ENCODE data around the gene GAL3ST2. TPM values are rescaled to one million over a fixed set of nuclear protein-coding genes. Genes with fewer than 3 reads are reported as not detected.

Gene GAL3ST2
- polyA plus RNA-seq, 1 donor from 2014 or later: not detected

- TF ChIP-seq, protein P1, sequence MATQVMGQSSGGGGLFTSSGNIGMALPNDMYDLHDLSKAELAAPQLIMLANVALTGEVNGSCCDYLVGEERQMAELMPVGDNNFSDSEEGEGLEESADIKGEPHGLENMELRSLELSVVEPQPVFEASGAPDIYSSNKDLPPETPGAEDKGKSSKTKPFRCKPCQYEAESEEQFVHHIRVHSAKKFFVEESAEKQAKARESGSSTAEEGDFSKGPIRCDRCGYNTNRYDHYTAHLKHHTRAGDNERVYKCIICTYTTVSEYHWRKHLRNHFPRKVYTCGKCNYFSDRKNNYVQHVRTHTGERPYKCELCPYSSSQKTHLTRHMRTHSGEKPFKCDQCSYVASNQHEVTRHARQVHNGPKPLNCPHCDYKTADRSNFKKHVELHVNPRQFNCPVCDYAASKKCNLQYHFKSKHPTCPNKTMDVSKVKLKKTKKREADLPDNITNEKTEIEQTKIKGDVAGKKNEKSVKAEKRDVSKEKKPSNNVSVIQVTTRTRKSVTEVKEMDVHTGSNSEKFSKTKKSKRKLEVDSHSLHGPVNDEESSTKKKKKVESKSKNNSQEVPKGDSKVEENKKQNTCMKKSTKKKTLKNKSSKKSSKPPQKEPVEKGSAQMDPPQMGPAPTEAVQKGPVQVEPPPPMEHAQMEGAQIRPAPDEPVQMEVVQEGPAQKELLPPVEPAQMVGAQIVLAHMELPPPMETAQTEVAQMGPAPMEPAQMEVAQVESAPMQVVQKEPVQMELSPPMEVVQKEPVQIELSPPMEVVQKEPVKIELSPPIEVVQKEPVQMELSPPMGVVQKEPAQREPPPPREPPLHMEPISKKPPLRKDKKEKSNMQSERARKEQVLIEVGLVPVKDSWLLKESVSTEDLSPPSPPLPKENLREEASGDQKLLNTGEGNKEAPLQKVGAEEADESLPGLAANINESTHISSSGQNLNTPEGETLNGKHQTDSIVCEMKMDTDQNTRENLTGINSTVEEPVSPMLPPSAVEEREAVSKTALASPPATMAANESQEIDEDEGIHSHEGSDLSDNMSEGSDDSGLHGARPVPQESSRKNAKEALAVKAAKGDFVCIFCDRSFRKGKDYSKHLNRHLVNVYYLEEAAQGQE (IDR thresholded peaks at IDR 0.05; ENCODE audit: borderline replicate concordance): no peak
- TF ChIP-seq POLR2AphosphoS5 (IDR thresholded peaks at IDR 0.05) (no peak), CTCF (IDR thresholded peaks at IDR 0.05; ENCODE audit: poor library complexity, severe bottlenecking) (no peak), EP300 (conservative IDR thresholded peaks at IDR 0.05; ENCODE audit: poor library complexity, severe bottlenecking) (no peak), TAF1 (IDR thresholded peaks at IDR 0.05; ENCODE audit: low read depth) (no peak), RAD21 (conservative IDR thresholded peaks at IDR 0.05) (no peak), EZH2 (IDR thresholded peaks at IDR 0.05; ENCODE audit: borderline replicate concordance, insufficient read depth, low read length, poor library complexity, severe bottlenecking) (no peak), SMC3 (conservative IDR thresholded peaks at IDR 0.05; ENCODE audit: poor library complexity) (no peak), MXI1 (conservative IDR thresholded peaks at IDR 0.05; ENCODE audit: poor library complexity, severe bottlenecking) (no peak)
- H3F3A ChIP-seq (ENCODE audit: insufficient read depth, low read length, poor library complexity, severe bottlenecking): no peaks in the 10 kb centered on the region
- H3K9ac ChIP-seq (ENCODE audit: low read length): no peak overlapping the region
- no peak overlapping the region for H3K27ac ChIP-seq (ENCODE audit: low read length)
- no peaks in the 10 kb centered on the region for H3K79me2 ChIP-seq (replicated peaks; ENCODE audit: insufficient read depth, low read length)
- no peaks in the 10 kb centered on the region for H3K9me3 ChIP-seq (ENCODE audit: low read length)
- no peaks in the 10 kb centered on the region for H3K36me3 ChIP-seq (ENCODE audit: insufficient read depth, low read length)
- H4K20me1 ChIP-seq (ENCODE audit: insufficient read depth): no peaks in the 10 kb centered on the region
- no peaks in the 10 kb centered on the region for H3K27me3 ChIP-seq (ENCODE audit: insufficient read depth, low read depth, low read length)
- no peak overlapping the region for H3K4me3 ChIP-seq (ENCODE audit: low read length)
- no peaks in the 10 kb centered on the region for H3K9me2 ChIP-seq (ENCODE audit: insufficient read depth, low read length)
- H2AFZ ChIP-seq (ENCODE audit: low read depth, low read length): no peak overlapping the region
- no peak overlapping the region for H3K4me2 ChIP-seq (ENCODE audit: low read length)
These were observed 25.5 kb upstream of the GAL3ST2 start for GRCh38 chr2:241751152-241751551.

GRCh38 chr2:241751776-241752175, 24.8 kb upstream of the GAL3ST2 start:
- Histone ChIP-seq H3K4me2 (ENCODE audit: low read length) (no peak overlapping the region), H3F3A (ENCODE audit: insufficient read depth, low read length, poor library complexity, severe bottlenecking) (no peaks in the 10 kb centered on the region), H4K20me1 (ENCODE audit: insufficient read depth) (no peaks in the 10 kb centered on the region), H2AFZ (ENCODE audit: low read depth, low read length) (no peak overlapping the region), H3K36me3 (ENCODE audit: insufficient read depth, low read length) (no peaks in the 10 kb centered on the region), H3K27me3 (ENCODE audit: insufficient read depth, low read depth, low read length) (no peaks in the 10 kb centered on the region), H3K9me2 (ENCODE audit: insufficient read depth, low read length) (no peaks in the 10 kb centered on the region), H3K27ac (ENCODE audit: low read length) (no peak overlapping the region), H3K4me3 (ENCODE audit: low read length) (no peak overlapping the region), H3K9ac (ENCODE audit: low read length) (no peak overlapping the region), H3K79me2 (replicated peaks; ENCODE audit: insufficient read depth, low read length) (no peaks in the 10 kb centered on the region), H3K9me3 (ENCODE audit: low read length) (no peaks in the 10 kb centered on the region)
- TF ChIP-seq SMC3 (conservative IDR thresholded peaks at IDR 0.05; ENCODE audit: poor library complexity) (no peak), EP300 (conservative IDR thresholded peaks at IDR 0.05; ENCODE audit: poor library complexity, severe bottlenecking) (no peak), MXI1 (conservative IDR thresholded peaks at IDR 0.05; ENCODE audit: poor library complexity, severe bottlenecking) (no peak), CTCF (IDR thresholded peaks at IDR 0.05; ENCODE audit: poor library complexity, severe bottlenecking) (no peak), TAF1 (IDR thresholded peaks at IDR 0.05; ENCODE audit: low read depth) (no peak), EZH2 (IDR thresholded peaks at IDR 0.05; ENCODE audit: borderline replicate concordance, insufficient read depth, low read length, poor library complexity, severe bottlenecking) (no peak), POLR2AphosphoS5 (IDR thresholded peaks at IDR 0.05) (no peak), RAD21 (conservative IDR thresholded peaks at IDR 0.05) (no peak)
- TF ChIP-seq, protein P1 (IDR thresholded peaks at IDR 0.05; ENCODE audit: borderline replicate concordance): no peak

All from neural cell (in vitro differentiated cells).